GM23248 (cell line): ENCODE data around the gene DENND4C.

Experiments
- EZH2 ChIP-seq: fragments of 200-600 bp; sonication (generic); IDR thresholded peaks from 2 replicates; pipeline ENCODE4 v1.6.1; 2018; ENCODE audit warnings: antibody characterized with exemption, mild to moderate bottlenecking; ENCODE audit not compliant: insufficient read depth, poor library complexity, severe bottlenecking
- EZH2phosphoT487 ChIP-seq: fragments of 200-600 bp; sonication (generic); IDR thresholded peaks from 2 replicates; pipeline ENCODE4 v1.6.1; 2018; ENCODE audit warnings: antibody characterized with exemption, moderate library complexity, mild to moderate bottlenecking, low read depth; ENCODE audit not compliant: insufficient read depth

DNA sequence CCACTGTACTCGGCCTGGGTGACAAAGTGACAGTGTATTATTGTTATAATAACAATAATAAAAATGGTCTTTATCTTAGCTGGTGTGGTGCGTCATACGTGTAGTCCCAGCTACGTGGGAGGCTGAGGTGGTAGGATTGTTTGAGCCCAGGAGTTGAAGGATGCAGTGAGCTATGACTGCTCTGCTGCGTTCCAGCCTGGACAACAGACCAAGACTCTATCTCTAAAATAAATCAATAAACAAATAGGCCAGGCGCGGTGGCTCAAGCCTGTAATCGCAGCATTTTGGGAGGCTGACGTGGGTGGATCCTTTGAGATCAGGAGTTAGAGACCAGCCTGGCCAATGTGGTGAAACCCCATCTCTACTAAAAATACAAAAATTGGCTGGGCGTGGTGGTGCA lies 9.2 kb upstream of the DENND4C start:
- TF ChIP-seq EZH2phosphoT487: no peak
- TF ChIP-seq EZH2: no peak
